Neuronal stem cell (in vitro differentiated cells): Measurements from ENCODE around the gene CYP4Z1.
"Not testable (repeated sequence)": the region's sequence is repeated elsewhere in the genome, so short reads cannot be mapped to it uniquely, and the experiment has no call there.

Source experiments
- DNase-seq: peaks from one replicate; pipeline ENCODE4 v3.0.0-alpha.2; 2013; ENCODE audit warnings: low spot score
- H2AFZ ChIP-seq: one replicate; pipeline ENCODE4 v1.6.1; 2013; ENCODE audit warnings: mild to moderate bottlenecking, low read length, inconsistent platforms
- H2AK5ac ChIP-seq: 2 replicates; pipeline ENCODE4 v1.6.1; 2013; ENCODE audit warnings: low read depth, mild to moderate bottlenecking, inconsistent platforms, low read length, moderate library complexity, mixed read lengths
- H2BK120ac ChIP-seq: 2 replicates; pipeline ENCODE4 v1.6.1; 2013; ENCODE audit warnings: low read depth, mild to moderate bottlenecking, inconsistent platforms, low read length, moderate library complexity, mixed read lengths
- H2BK12ac ChIP-seq: one replicate; pipeline ENCODE4 v1.6.1; 2013; ENCODE audit warnings: low read length, inconsistent platforms
- H2BK15ac ChIP-seq: 2 replicates; pipeline ENCODE4 v1.6.1; 2013; ENCODE audit warnings: mild to moderate bottlenecking, low read length, inconsistent platforms, mixed read lengths
- H2BK5ac ChIP-seq: one replicate; pipeline ENCODE4 v1.6.1; 2013; ENCODE audit warnings: inconsistent platforms, mild to moderate bottlenecking, low read length, moderate library complexity
- H3K14ac ChIP-seq: one replicate; pipeline ENCODE4 v1.6.1; 2013; ENCODE audit warnings: low read length, inconsistent platforms
- H3K18ac ChIP-seq: 2 replicates; pipeline ENCODE4 v1.6.1; 2013; ENCODE audit warnings: low read length, inconsistent platforms
- H3K23ac ChIP-seq: 2 replicates; pipeline ENCODE4 v1.6.1; 2013; ENCODE audit warnings: low read depth, mild to moderate bottlenecking, mixed read lengths, low read length, inconsistent platforms; ENCODE audit not compliant: poor library complexity
- H3K27ac ChIP-seq: replicated peaks from 3 replicates; pipeline ENCODE4 v1.5.1; 2013; ENCODE audit warnings: low read length, inconsistent platforms
- H3K27me3 ChIP-seq, 3 experiments: 2 replicates each; pipeline ENCODE4 v1.6.1; 2013; ENCODE audit warnings: low read length in 3 of 3, mild to moderate bottlenecking in 2 of 3, inconsistent platforms in 1 of 3, low read depth in 1 of 3, mixed read lengths in 1 of 3, moderate library complexity in 1 of 3; ENCODE audit not compliant: control insufficient read depth in 3 of 3, insufficient read depth in 3 of 3
- H3K36me3 ChIP-seq, 2 donors: replicated peaks in 1 of 2; 2 replicates each; pipeline ENCODE4 v1.6.1; 2013; ENCODE audit warnings: low read length in 2 of 2; ENCODE audit not compliant: control insufficient read depth in 2 of 2, insufficient read depth in 2 of 2
- H3K4ac ChIP-seq: 2 replicates; pipeline ENCODE4 v1.6.1; 2013; ENCODE audit warnings: inconsistent platforms, mild to moderate bottlenecking, low read length, moderate library complexity
- H3K4me1 ChIP-seq, 2 donors: 1 replicate in 1 of 2; 2 replicates in 1 of 2; pipeline ENCODE4 v1.6.1; 2013; ENCODE audit warnings: low read length in 2 of 2, low read depth in 1 of 2; ENCODE audit not compliant: control insufficient read depth in 2 of 2, insufficient read depth in 1 of 2
- H3K4me2 ChIP-seq: one replicate; pipeline ENCODE4 v1.6.1; 2013; ENCODE audit warnings: mild to moderate bottlenecking, low read length, inconsistent platforms; ENCODE audit not compliant: insufficient read depth, poor library complexity, severe bottlenecking
- H3K4me3 ChIP-seq, 2 donors: 2 replicates each; pipeline ENCODE4 v1.5.1; 2013; ENCODE audit warnings: low read length in 2 of 2, mild to moderate bottlenecking in 2 of 2, inconsistent platforms in 1 of 2, moderate library complexity in 1 of 2
- H3K79me1 ChIP-seq: one replicate; pipeline ENCODE4 v1.6.1; 2013; ENCODE audit warnings: low read depth, mild to moderate bottlenecking, inconsistent platforms, low read length, moderate library complexity
- H3K9ac ChIP-seq: one replicate; pipeline ENCODE4 v1.6.1; 2013; ENCODE audit warnings: mild to moderate bottlenecking, low read depth, low read length, inconsistent platforms; ENCODE audit not compliant: poor library complexity
- H3K9me3 ChIP-seq, 2 donors: replicated peaks in 1 of 2; 2 replicates each; pipeline versions ENCODE3 to v1.6.1; 2013; ENCODE audit warnings: low read length in 2 of 2, mild to moderate bottlenecking in 2 of 2, inconsistent platforms in 1 of 2, low read depth in 1 of 2, mixed read lengths in 1 of 2, moderate library complexity in 1 of 2; ENCODE audit not compliant: control insufficient read depth in 2 of 2, insufficient read depth in 1 of 2
- H4K8ac ChIP-seq: one replicate; pipeline ENCODE4 v1.6.1; 2013; ENCODE audit warnings: low read depth, mild to moderate bottlenecking, inconsistent platforms, low read length, moderate library complexity
- H4K91ac ChIP-seq: one replicate; pipeline ENCODE4 v1.6.1; 2013; ENCODE audit warnings: low read length, low read depth, mild to moderate bottlenecking, inconsistent platforms; ENCODE audit not compliant: poor library complexity
- WGBS, 2 donors: extraction: QIAGEN DNeasy Blood & Tissue Kit; methylation state at CpG; one replicate each; pipeline ENCODE4 v1.1.7; 2013; ENCODE audit warnings: missing lambda C conversion rate in 2 of 2, mixed read lengths in 1 of 2; ENCODE audit not compliant: insufficient read length in 2 of 2, insufficient replicate concordance in 1 of 2; ENCODE audit errors: extremely low coverage in 2 of 2; 5-methylcytosine and 5-hydroxymethylcytosine counted together

The CYP4Z1 gene

GRCh38 chr1:47124834-47125233 lies 57.8 kb downstream of the CYP4Z1 start:
- H3K27me3 ChIP-seq, H3K9ac ChIP-seq, H3K18ac ChIP-seq, H2BK5ac ChIP-seq, H3K27ac ChIP-seq, H2AK5ac ChIP-seq, H3K9me3 ChIP-seq, H2AFZ ChIP-seq, H3K14ac ChIP-seq, H3K4me3 ChIP-seq, H2BK120ac ChIP-seq, H3K79me1 ChIP-seq, H2BK15ac ChIP-seq, H2BK12ac ChIP-seq, H4K91ac ChIP-seq, H4K8ac ChIP-seq, H3K36me3 ChIP-seq, H3K4ac ChIP-seq, H3K4me1 ChIP-seq, H3K23ac ChIP-seq, DNase-seq, H3K4me2 ChIP-seq: not testable (repeated sequence)

GRCh38 chr1:47126997-47127396 lies 60.0 kb downstream of the CYP4Z1 start:
- not testable (repeated sequence) for H3K9ac ChIP-seq, H3K23ac ChIP-seq, H3K18ac ChIP-seq, H2BK5ac ChIP-seq, H3K14ac ChIP-seq, H3K79me1 ChIP-seq, H3K27me3 ChIP-seq, H3K4me3 ChIP-seq, H3K36me3 ChIP-seq, H3K27ac ChIP-seq, H3K4me2 ChIP-seq, H3K4ac ChIP-seq, H2BK120ac ChIP-seq, H2AK5ac ChIP-seq, H3K4me1 ChIP-seq, H2AFZ ChIP-seq, H3K9me3 ChIP-seq, H2BK12ac ChIP-seq, DNase-seq, H2BK15ac ChIP-seq, H4K91ac ChIP-seq, H4K8ac ChIP-seq
- no CpG with 5 or more reads among the region's 2 CpGs for WGBS, 2 donors

- H3K4ac ChIP-seq, result no peak overlapping the region
- H3K79me1 ChIP-seq, result no peaks in the 10 kb centered on the region
- H2BK15ac ChIP-seq, result no peak overlapping the region
- no peak overlapping the region for H2BK12ac ChIP-seq
- no peak overlapping the region for H2BK5ac ChIP-seq
- no peaks in the 10 kb centered on the region for H3K9me3 ChIP-seq
- H4K91ac ChIP-seq, result no peak overlapping the region
- H3K4me2 ChIP-seq, result no peak overlapping the region
- H3K14ac ChIP-seq, result no peak overlapping the region
- no peaks in the 10 kb centered on the region for H3K4me1 ChIP-seq
- H4K8ac ChIP-seq, result no peak overlapping the region
- H3K4me3 ChIP-seq, result no peak overlapping the region
- H2BK120ac ChIP-seq, result no peak overlapping the region
- DNase-seq, result no peak
- no peak overlapping the region for H2AFZ ChIP-seq
- no peak overlapping the region for H3K23ac ChIP-seq
- no peak overlapping the region for H3K27ac ChIP-seq
- H3K27me3 ChIP-seq, result no peaks in the 10 kb centered on the region
- no CpG with 5 or more reads among the region's 1 CpG for WGBS, 2 donors
- H3K36me3 ChIP-seq, result no peaks in the 10 kb centered on the region
- H3K9ac ChIP-seq, result no peak overlapping the region
- H2AK5ac ChIP-seq, result no peak overlapping the region
- H3K18ac ChIP-seq, result no peak overlapping the region
Observed at GRCh38 chr1:47128221-47128620, 61.2 kb downstream of the CYP4Z1 start.

- H2AK5ac ChIP-seq, H3K79me1 ChIP-seq, H4K91ac ChIP-seq, H3K18ac ChIP-seq, DNase-seq, H3K9me3 ChIP-seq, H2BK12ac ChIP-seq, H3K4me1 ChIP-seq, H2AFZ ChIP-seq, H3K23ac ChIP-seq, H3K9ac ChIP-seq, H3K36me3 ChIP-seq, H3K4me3 ChIP-seq, H3K4ac ChIP-seq, H2BK120ac ChIP-seq, H3K14ac ChIP-seq, H3K27me3 ChIP-seq, H4K8ac ChIP-seq, H3K4me2 ChIP-seq, H2BK15ac ChIP-seq, H3K27ac ChIP-seq, H2BK5ac ChIP-seq: not testable (repeated sequence)
- no CpG with 5 or more reads among the region's 2 CpGs for WGBS, 2 donors
Observed at GRCh38 chr1:47128854-47129253, 61.8 kb downstream of the CYP4Z1 start.
